Endothelial cell of umbilical vein (primary cell): ENCODE measurements around the gene CMC2. TPM values are rescaled to one million over a fixed set of nuclear protein-coding genes. Genes with fewer than 3 reads are reported as not detected.

Experiments used
- BruUV-seq: library from RNA; stranded (reverse); fragments of 400-500 nt; replicated peaks from 2 replicates; lab custom pipeline; 2021; lab: Mats Ljungman, UMichigan
- CTCF ChIA-PET: fragments of 300-600, 350-600 bp; sonication (Branson Sonifier 250); formaldehyde crosslinking; loops from one replicate; lab custom pipeline; 2021; ENCODE audit warnings: antibody characterized with exemption, inconsistent platforms; lab: Charles Lee
- POLR2A ChIA-PET: fragments of 300-600, 350-600 bp; sonication (Branson Sonifier 250); formaldehyde crosslinking; loops from one replicate; lab custom pipeline; 2021; ENCODE audit warnings: antibody characterized with exemption, inconsistent platforms; lab: Charles Lee
- DNase-seq: peaks from one replicate; pipeline ENCODE4 v3.0.0-alpha.2; 2011; ENCODE audit warnings: low read depth, low spot score
- FAIRE-seq: peaks from 2 replicates; lab custom pipeline; 2011; peaks lifted over from hg19 to GRCh38; lab: Jason Lieb, UNC
- H2AFZ ChIP-seq: 2 replicates; pipeline ENCODE4 v1.6.0; 2012; ENCODE audit warnings: low read depth, low read length, control low read depth, inconsistent platforms
- H3K27ac ChIP-seq: 2 replicates; pipeline ENCODE4 v1.5.1; 2011; ENCODE audit warnings: low read depth, mild to moderate bottlenecking, control low read depth, low read length, moderate library complexity; ENCODE audit not compliant: insufficient read depth
- H3K27me3 ChIP-seq, 2 experiments: 2 replicates each; pipeline versions ENCODE4 v1.6.0 to v1.6.1; 2011; ENCODE audit warnings: low read length in 2 of 2, mixed read lengths in 1 of 2; ENCODE audit not compliant: control insufficient read depth in 2 of 2, insufficient read depth in 2 of 2
- H3K36me3 ChIP-seq, 2 experiments: 2 replicates in 1 of 2; 3 replicates in 1 of 2; pipeline ENCODE4 v1.5.1; 2011; ENCODE audit warnings: low read length in 2 of 2, mild to moderate bottlenecking in 1 of 2, moderate library complexity in 1 of 2; ENCODE audit not compliant: control insufficient read depth in 2 of 2, insufficient read depth in 2 of 2; ENCODE audit errors: extremely low read depth in 1 of 2
- H3K4me1 ChIP-seq: 3 replicates; pipeline ENCODE4 v1.5.1; 2011; ENCODE audit warnings: mild to moderate bottlenecking, low read length; ENCODE audit not compliant: control insufficient read depth, insufficient read depth; ENCODE audit errors: extremely low read depth
- H3K4me2 ChIP-seq: 2 replicates; pipeline ENCODE4 v1.6.1; 2011; ENCODE audit warnings: low read length, control low read depth, mixed read lengths; ENCODE audit not compliant: insufficient read depth
- H3K4me3 ChIP-seq, 3 experiments: fragments of 200-600 bp in 1 of 3; sonication (generic), shearing (Covaris generic) in 1 of 3; replicated peaks in 1 of 3; 2 replicates each; pipeline ENCODE4 v1.5.1; 2011 to 2016; ENCODE audit warnings: control low read depth in 3 of 3, low read length in 3 of 3, mild to moderate bottlenecking in 2 of 3, inconsistent platforms in 1 of 3, low read depth in 1 of 3, moderate library complexity in 1 of 3; ENCODE audit not compliant: insufficient read depth in 1 of 3
- H3K79me2 ChIP-seq: 2 replicates; pipeline ENCODE4 v1.6.0; 2012; ENCODE audit warnings: low read length, inconsistent platforms; ENCODE audit not compliant: control insufficient read depth, insufficient read depth
- H3K9ac ChIP-seq: replicated peaks from 2 replicates; pipeline ENCODE3; 2011; ENCODE audit warnings: low read length, control low read depth; ENCODE audit not compliant: insufficient read depth; ENCODE audit errors: extremely low read depth
- H3K9me1 ChIP-seq: replicated peaks from 3 replicates; pipeline ENCODE4 v1.6.0; 2011; ENCODE audit warnings: mild to moderate bottlenecking, low read length; ENCODE audit not compliant: control insufficient read depth, insufficient read depth; ENCODE audit errors: extremely low read depth
- H3K9me3 ChIP-seq: replicated peaks from 2 replicates; pipeline ENCODE4 v1.5.1; 2012; ENCODE audit warnings: low read length, inconsistent platforms; ENCODE audit not compliant: control insufficient read depth, insufficient read depth
- H4K20me1 ChIP-seq: replicated peaks from 2 replicates; pipeline ENCODE3; 2011; ENCODE audit warnings: mild to moderate bottlenecking, low read length; ENCODE audit not compliant: control insufficient read depth, insufficient read depth; ENCODE audit errors: extremely low read depth
- CTCF ChIP-seq, 2 donors: IDR thresholded peaks; 1 replicate in 1 of 2; 2 replicates in 1 of 2; pipeline ENCODE4 v1.5.1; 2011; ENCODE audit warnings: low read length in 2 of 2, mild to moderate bottlenecking in 2 of 2, moderate library complexity in 2 of 2, control low read depth in 1 of 2, inconsistent platforms in 1 of 2, low read depth in 1 of 2; ENCODE audit not compliant: insufficient read depth in 1 of 2; ENCODE audit errors: extremely low read depth in 1 of 2
- EZH2 ChIP-seq: IDR thresholded peaks from 2 replicates; pipeline ENCODE4 v1.6.1; 2012; ENCODE audit warnings: borderline replicate concordance, low read depth, mild to moderate bottlenecking, moderate library complexity, low read length, inconsistent platforms; ENCODE audit not compliant: severe bottlenecking
- FOS ChIP-seq: IDR thresholded peaks from 2 replicates; pipeline ENCODE4 v1.6.1; 2011; ENCODE audit warnings: mild to moderate bottlenecking, low read length, moderate library complexity, borderline replicate concordance; ENCODE audit not compliant: insufficient read depth
- GATA2 ChIP-seq: IDR thresholded peaks from 2 replicates; pipeline ENCODE4 v1.7.0; 2011; ENCODE audit warnings: low read depth, mild to moderate bottlenecking, moderate library complexity, mixed read lengths, low read length; ENCODE audit not compliant: insufficient read length, insufficient read depth
- JUN ChIP-seq: IDR thresholded peaks from 2 replicates; pipeline ENCODE4 v1.6.1; 2011; ENCODE audit warnings: borderline replicate concordance, low read depth; ENCODE audit not compliant: insufficient read length, insufficient read depth
- MAX ChIP-seq: IDR thresholded peaks from 2 replicates; pipeline ENCODE4 v1.6.1; 2011; ENCODE audit not compliant: insufficient read depth, insufficient read length
- MYC ChIP-seq: IDR thresholded peaks from one replicate; pipeline ENCODE4 v1.6.1; 2011; ENCODE audit warnings: mild to moderate bottlenecking, low read depth, low read length
- POLR2A ChIP-seq: IDR thresholded peaks from 2 replicates; pipeline ENCODE4 v1.6.1; 2012; ENCODE audit warnings: low read depth, mild to moderate bottlenecking, control low read depth, low read length
- POLR2AphosphoS5 ChIP-seq: IDR thresholded peaks from 2 replicates; pipeline ENCODE4 v1.6.1; 2012; ENCODE audit warnings: low read depth, mild to moderate bottlenecking, control low read depth, low read length, moderate library complexity; ENCODE audit not compliant: insufficient read depth
- dilution Hi-C: fragments of 300-500 bp; cut with MboI; formaldehyde crosslinking; loops from one replicate; pipeline ENCODE4 v1.15.0; 2019; ENCODE audit warnings: low sequenced_read_pairs; ENCODE audit not compliant: extremely low pct_ligation_motif_present
- intact Hi-C: fragments of 100-400 bp; cut with micrococcal nuclease; formaldehyde crosslinking; loops from one replicate; pipeline ENCODE4 v1.10.0; 2022
- polyA plus RNA-seq, 4 experiments: library from polyadenylated mRNA; depleted of rRNA in 3 of 4; stranded (reverse) in 3 of 4; unstranded in 1 of 4; fragments of >200 nt; gene quantifications; 2 replicates each; pipeline versions ENCODE4 v1.2.1 to v1.2.3, GENCODE V29; 2011 to 2012; ENCODE audit warnings: missing spikeins in 1 of 4
- total RNA-seq: library from RNA; stranded (reverse); gene quantifications from 2 replicates; pipeline ENCODE4 v1.2.3, GENCODE V29; 2021

Gene CMC2
- total and polyA plus RNA-seq, 2 donors (not counting 3 experiments of a cell fraction or from before 2014, with no cell fraction given) = 97.8 to 216 TPM

DNA sequence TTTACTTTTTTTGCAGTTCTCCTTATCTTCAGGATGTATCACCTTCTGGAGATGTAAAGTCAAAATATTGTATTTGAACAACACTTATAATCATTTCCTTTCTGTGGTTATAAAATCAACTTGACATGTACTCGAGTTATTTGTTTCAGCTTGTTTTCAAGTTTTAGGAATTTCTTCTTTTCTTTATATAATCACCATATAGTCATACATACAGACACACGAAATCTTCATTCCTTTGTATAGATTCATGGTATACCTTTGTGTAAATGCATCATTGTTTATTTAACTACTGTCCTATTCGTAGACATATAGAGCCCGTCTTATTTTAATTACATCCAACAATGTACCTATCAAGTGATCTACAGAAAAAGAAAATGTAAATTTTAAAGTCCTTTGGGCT lies 40.1 kb downstream of the CMC2 start:
- H2AFZ ChIP-seq = no peak overlapping the region
- peaks cover 2% of the 10 kb centered on the region for H3K9me1 ChIP-seq
- ChIA-PET POLR2A (no interaction called here), CTCF (interaction anchor here (1.1 to 1.6 kb wide), 4 partner anchors 9 to 43 kb away, joined by 4 read pairs; no protein-coding TSS in a partner anchor)
- no peak overlapping the region for H3K4me2 ChIP-seq
- no peaks in the 10 kb centered on the region for H3K4me1 ChIP-seq
- dilution Hi-C loops (no loop called here), intact Hi-C loops (no loop called here)
- no peak overlapping the region for H3K27ac ChIP-seq
- no peaks in the 10 kb centered on the region for H3K79me2 ChIP-seq
- FAIRE-seq = no peak
- H3K27me3 ChIP-seq = no peaks in the 10 kb centered on the region
- H3K36me3 ChIP-seq = peaks cover 0 to 2% of the 10 kb centered on the region in 2 experiments
- DNase-seq = no peak
- BruUV-seq = no TSS peak
- no peaks in the 10 kb centered on the region for H4K20me1 ChIP-seq
- H3K9me3 ChIP-seq = no peaks in the 10 kb centered on the region
- no peak overlapping the region for H3K4me3 ChIP-seq
- TF ChIP-seq MAX (no peak), FOS (no peak), POLR2A (no peak), MYC (no peak), JUN (no peak), GATA2 (no peak), POLR2AphosphoS5 (no peak), CTCF (IDR thresholded peaks at IDR 0.05; ENCODE audit: extremely low read depth in 1 of 2, insufficient read depth in 1 of 2, low read depth in 1 of 2, low read length in 2 of 2) (no peak), EZH2 (no peak)
- H3K9ac ChIP-seq = no peak overlapping the region
